GM12891 (cell line): ENCODE measurements around the gene VPS26B.

ENCODE experiments used
- PAX5 ChIP-seq: IDR thresholded peaks from 2 replicates; pipeline ENCODE4 v1.6.1; 2011; ENCODE audit warnings: low read length, moderate library complexity, mild to moderate bottlenecking; ENCODE audit not compliant: insufficient read depth, severe bottlenecking
- POLR2A ChIP-seq: IDR thresholded peaks from 2 replicates; pipeline ENCODE4 v1.6.1; 2011; ENCODE audit warnings: low read depth, low read length, control low read depth
- POLR2AphosphoS5 ChIP-seq: IDR thresholded peaks from 2 replicates; pipeline ENCODE4 v1.6.1; 2011; ENCODE audit warnings: low read depth, low read length, control low read depth
- SPI1 ChIP-seq: IDR thresholded peaks from 2 replicates; pipeline ENCODE4 v1.6.1; 2011; ENCODE audit warnings: low read depth, low read length, control low read depth
- TAF1 ChIP-seq: IDR thresholded peaks from 2 replicates; pipeline ENCODE4 v1.6.1; 2011; ENCODE audit warnings: low read depth, low read length, control low read depth

- TF ChIP-seq SPI1 (no peak), POLR2AphosphoS5 (no peak), TAF1 (no peak), POLR2A (no peak), PAX5 (no peak)
These were observed 40.7 kb downstream of the VPS26B start for GRCh38 chr11:134264966-134265764.
